ENCODE measurements around the gene C19orf81.

- TF ChIP-seq CTCF (conservative IDR thresholded peaks at IDR 0.05) (no peak), EZH2 (IDR thresholded peaks at IDR 0.05; ENCODE audit: low read depth) (no peak)
These were observed 8.6 kb downstream of the C19orf81 start for GRCh38 chr19:50657712-50658440.
